DMS114 treated with DMSO at 0.1 percent for 48 hours (cell line): ENCODE measurements around the gene SNAP29.
A peak's percentile ranks its signal among the peaks of the same experiment; 100 is the strongest.
"Not testable (repeated sequence)": the region's sequence is repeated elsewhere in the genome, so short reads cannot be mapped to it uniquely, and the experiment has no call there.

Experiments
- DNase-seq: peaks from one replicate; lab custom pipeline; 2025; ENCODE audit not compliant: unreplicated experiment; lab: John Stamatoyannopoulos, UW

SNAP29 gene

GRCh38 chr22:20834725-20835124 is 24.1 kb upstream of the SNAP29 start:
- no peak for DNase-seq

GRCh38 chr22:20836987-20837823 is 21.6 kb upstream of the SNAP29 start:
- DNase-seq, result no peak

GRCh38 chr22:20839354-20839753 is 19.5 kb upstream of the SNAP29 start:
- not testable (repeated sequence) for DNase-seq

- no peak for DNase-seq
Observed at GRCh38 chr22:20839837-20840645, 18.8 kb upstream of the SNAP29 start.

GRCh38 chr22:20840646-20841371 is 18.0 kb upstream of the SNAP29 start:
- DNase-seq, result no peak

- DNase-seq, result no peak
Observed at GRCh38 chr22:20843501-20843900, 15.3 kb upstream of the SNAP29 start.

- no peak for DNase-seq
Observed at GRCh38 chr22:20844055-20845037, 14.5 kb upstream of the SNAP29 start.

- DNase-seq, result no peak
Observed at GRCh38 chr22:20847318-20847822, 11.4 kb upstream of the SNAP29 start.

- no peak for DNase-seq
Observed at GRCh38 chr22:20852076-20852475, 6.7 kb upstream of the SNAP29 start.

GRCh38 chr22:20852503-20852902 is 6.3 kb upstream of the SNAP29 start:
- no peak for DNase-seq

GRCh38 chr22:20853236-20853660 is 5.6 kb upstream of the SNAP29 start:
- no peak for DNase-seq

- DNase-seq, result no peak
Observed at GRCh38 chr22:20857247-20857643, 1.6 kb upstream of the SNAP29 start.

- peak; percentile 74 for DNase-seq
Observed at GRCh38 chr22:20857838-20858614, 781 bp upstream of the SNAP29 start.

- no peak for DNase-seq
Observed at GRCh38 chr22:20859615-20860014, 808 bp downstream of the SNAP29 start.

- no peak for DNase-seq
Observed at GRCh38 chr22:20862540-20862939, 3.7 kb downstream of the SNAP29 start.

- no peak for DNase-seq
Observed at GRCh38 chr22:20863366-20863765, 4.6 kb downstream of the SNAP29 start.

- no peak for DNase-seq
Observed at GRCh38 chr22:20864186-20864908, 5.5 kb downstream of the SNAP29 start.

- no peak for DNase-seq
Observed at GRCh38 chr22:20865331-20865730, 6.5 kb downstream of the SNAP29 start.
